GM21423 (cell line): Measurements from ENCODE around the gene KIRREL3.

Source experiments
- ATAC-seq: cut with Tn5 transposase; IDR thresholded peaks from one replicate; pipeline ENCODE4 v1.9.1; 2021; ENCODE audit warnings: mild to moderate bottlenecking, moderate library complexity; ENCODE audit not compliant: unreplicated experiment

The KIRREL3 gene

GRCh38 chr11:126589492-126589803, 411.1 kb downstream of the KIRREL3 start:
- ATAC-seq, result no peak

- no peak for ATAC-seq
Observed at GRCh38 chr11:126588630-126589491, 411.7 kb downstream of the KIRREL3 start.

- no peak for ATAC-seq
Observed at GRCh38 chr11:126587541-126587940, 413.0 kb downstream of the KIRREL3 start.

- no peak for ATAC-seq
Observed at GRCh38 chr11:126585774-126586491, 414.6 kb downstream of the KIRREL3 start.

- ATAC-seq, result no peak
Observed at GRCh38 chr11:126585388-126585773, 415.2 kb downstream of the KIRREL3 start.

- no peak for ATAC-seq
Observed at GRCh38 chr11:126583594-126584427, 416.8 kb downstream of the KIRREL3 start.

GRCh38 chr11:126583101-126583500, 417.5 kb downstream of the KIRREL3 start:
- ATAC-seq, result no peak

- ATAC-seq, result no peak
Observed at GRCh38 chr11:126581871-126582648, 418.5 kb downstream of the KIRREL3 start.

- ATAC-seq, result no peak
Observed at GRCh38 chr11:126578426-126578825, 422.1 kb downstream of the KIRREL3 start.

- no peak for ATAC-seq
Observed at GRCh38 chr11:126578021-126578420, 422.5 kb downstream of the KIRREL3 start.

- no peak for ATAC-seq
Observed at GRCh38 chr11:126575849-126576248, 424.7 kb downstream of the KIRREL3 start.

GRCh38 chr11:126573325-126573978, 427.1 kb downstream of the KIRREL3 start:
- no peak for ATAC-seq

- no peak for ATAC-seq
Observed at GRCh38 chr11:126570489-126570888, 430.1 kb downstream of the KIRREL3 start.

- no peak for ATAC-seq
Observed at GRCh38 chr11:126567419-126567818, 433.2 kb downstream of the KIRREL3 start.

- no peak for ATAC-seq
Observed at GRCh38 chr11:126564566-126564965, 436.0 kb downstream of the KIRREL3 start.

- ATAC-seq, result no peak
Observed at GRCh38 chr11:126561327-126561893, 439.2 kb downstream of the KIRREL3 start.

GRCh38 chr11:126560221-126560620, 440.3 kb downstream of the KIRREL3 start:
- no peak for ATAC-seq

- ATAC-seq, result no peak
Observed at GRCh38 chr11:126548581-126549550, 451.7 kb downstream of the KIRREL3 start.

- no peak for ATAC-seq
Observed at GRCh38 chr11:126547691-126548090, 452.9 kb downstream of the KIRREL3 start.
